HG03139 (cell line): ENCODE measurements around the gene ACTRT2.

Experiments
- ATAC-seq: cut with Tn5 transposase; IDR thresholded peaks from one replicate; pipeline ENCODE4 v1.9.1; 2021; ENCODE audit not compliant: unreplicated experiment

The ACTRT2 gene

GRCh38 chr1:3052501-3052900 is 31.2 kb downstream of the ACTRT2 start:
- no peak for ATAC-seq

GRCh38 chr1:3053366-3053980 is 32.2 kb downstream of the ACTRT2 start:
- no peak for ATAC-seq

- no peak for ATAC-seq
Observed at GRCh38 chr1:3053986-3054385, 32.7 kb downstream of the ACTRT2 start.

- no peak for ATAC-seq
Observed at GRCh38 chr1:3054474-3054873, 33.2 kb downstream of the ACTRT2 start.

- no peak for ATAC-seq
Observed at GRCh38 chr1:3055051-3055450, 33.8 kb downstream of the ACTRT2 start.

GRCh38 chr1:3056641-3057040 is 35.4 kb downstream of the ACTRT2 start:
- ATAC-seq: no peak

- ATAC-seq: no peak
Observed at GRCh38 chr1:3058263-3059030, 37.2 kb downstream of the ACTRT2 start.

GRCh38 chr1:3060127-3060526 is 38.9 kb downstream of the ACTRT2 start:
- no peak for ATAC-seq

GRCh38 chr1:3060601-3061551 is 39.6 kb downstream of the ACTRT2 start:
- ATAC-seq: no peak

GRCh38 chr1:3061566-3061965 is 40.3 kb downstream of the ACTRT2 start:
- ATAC-seq: no peak

- no peak for ATAC-seq
Observed at GRCh38 chr1:3061981-3062615, 40.8 kb downstream of the ACTRT2 start.

- no peak for ATAC-seq
Observed at GRCh38 chr1:3062616-3063378, 41.5 kb downstream of the ACTRT2 start.

- ATAC-seq: no peak
Observed at GRCh38 chr1:3063379-3064295, 42.4 kb downstream of the ACTRT2 start.

GRCh38 chr1:3064296-3064850 is 43.1 kb downstream of the ACTRT2 start:
- no peak for ATAC-seq

- ATAC-seq: no peak
Observed at GRCh38 chr1:3064901-3065300, 43.6 kb downstream of the ACTRT2 start.

GRCh38 chr1:3065396-3065795 is 44.1 kb downstream of the ACTRT2 start:
- no peak for ATAC-seq

GRCh38 chr1:3065797-3066196 is 44.5 kb downstream of the ACTRT2 start:
- no peak for ATAC-seq

GRCh38 chr1:3066250-3066711 is 45.0 kb downstream of the ACTRT2 start:
- no peak for ATAC-seq

GRCh38 chr1:3066826-3067225 is 45.6 kb downstream of the ACTRT2 start:
- ATAC-seq: no peak
